Measurements from ENCODE around the gene ZNF695.
"Not testable (repeated sequence)": the region's sequence is repeated elsewhere in the genome, so short reads cannot be mapped to it uniquely, and the experiment has no call there.

ZNF695 gene

GRCh38 chr1:247007511-247008405 is at the start of gene ZNF695:
Gene ZNF695 (minus strand): TSS chr1:247008057. CDS start chr1:247007908, 149 bp downstream.
- in situ Hi-C loops (cut with HindIII; ENCODE audit: low sequenced_read_pairs), result no loop called here

DNA sequence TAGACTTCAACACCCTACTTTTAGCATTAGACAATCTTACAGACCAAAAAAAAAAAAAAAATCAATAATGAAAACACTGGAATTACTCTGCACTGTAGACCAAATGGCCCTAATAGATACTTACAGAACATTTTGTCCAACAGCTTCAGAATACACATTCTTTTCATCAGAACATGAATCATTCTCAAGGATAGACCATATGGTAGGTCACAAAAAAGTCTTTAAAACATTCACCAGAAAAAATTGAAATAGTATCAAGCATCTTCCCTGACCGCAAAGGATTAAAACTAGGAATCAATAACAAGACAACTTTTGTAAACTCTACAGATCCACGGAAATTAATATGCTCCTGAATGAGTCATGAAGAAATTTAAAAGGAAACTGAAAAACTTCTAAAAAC is 48.2 kb upstream of the ZNF695 start:
- in situ Hi-C loops (cut with HindIII; ENCODE audit: low sequenced_read_pairs), result no loop called here

GRCh38 chr1:247054992-247055415 is 47.1 kb upstream of the ZNF695 start:
- in situ Hi-C loops (cut with HindIII; ENCODE audit: low sequenced_read_pairs), result loop anchor here (5.0 kb wide), 1 partner anchor 37 kb away; no protein-coding TSS in a partner anchor

- in situ Hi-C loops (cut with HindIII; ENCODE audit: low sequenced_read_pairs), result loop anchor here (10.0 kb wide), 1 partner anchor 97 kb away; no protein-coding TSS in a partner anchor
These were observed 39.8 kb upstream of the ZNF695 start for GRCh38 chr1:247047702-247048101.

DNA sequence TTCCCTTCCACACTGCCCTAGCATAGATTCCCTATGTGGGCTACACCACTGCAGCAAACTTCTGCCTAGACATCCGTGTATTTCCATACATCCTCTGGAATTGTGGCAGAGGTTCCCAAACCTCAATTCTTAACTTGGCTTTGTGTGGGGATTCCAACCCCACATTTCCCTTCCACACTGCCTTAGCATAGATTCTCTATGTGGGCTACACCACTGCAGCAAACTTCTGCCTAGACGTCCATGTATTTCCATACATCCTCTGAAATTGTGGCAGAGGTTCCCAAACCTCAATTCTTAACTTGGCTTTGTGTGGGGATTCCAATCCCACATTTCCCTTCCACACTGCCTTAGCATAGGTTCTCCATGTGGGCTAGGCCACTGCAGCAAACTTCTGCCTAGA is 39.4 kb upstream of the ZNF695 start:
- in situ Hi-C loops (cut with HindIII; ENCODE audit: low sequenced_read_pairs), result loop anchor here (10.0 kb wide), 1 partner anchor 98 kb away; no protein-coding TSS in a partner anchor

DNA sequence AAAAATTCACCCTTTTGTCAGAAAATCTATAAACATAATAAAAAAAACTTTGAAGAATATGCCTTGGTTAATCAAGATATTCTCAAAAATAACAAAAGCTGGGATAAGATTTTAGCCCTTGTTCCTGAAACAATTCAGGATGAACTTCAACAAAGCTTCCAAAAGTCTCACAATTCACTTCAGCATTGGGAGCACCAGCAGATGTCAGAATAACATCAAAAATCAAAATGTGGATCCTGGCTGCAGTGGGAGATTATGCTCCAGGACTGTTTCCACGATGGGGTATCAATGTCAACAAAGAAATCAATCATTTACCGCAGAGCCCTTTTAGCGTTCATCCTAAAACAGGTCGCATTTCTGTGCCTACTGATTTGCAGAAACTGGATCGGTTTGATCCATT is 35.5 kb upstream of the ZNF695 start:
- in situ Hi-C loops (cut with HindIII; ENCODE audit: low sequenced_read_pairs), result loop anchor here (10.0 kb wide), 1 partner anchor 101 kb away; no protein-coding TSS in a partner anchor

- in situ Hi-C loops (cut with HindIII; ENCODE audit: low sequenced_read_pairs), result no loop called here
These were observed 29.9 kb upstream of the ZNF695 start for GRCh38 chr1:247037511-247038320.

GRCh38 chr1:247032306-247032705 is 24.4 kb upstream of the ZNF695 start:
- in situ Hi-C loops (cut with HindIII; ENCODE audit: low sequenced_read_pairs), result not testable (repeated sequence)

GRCh38 chr1:247024658-247025057 is 16.8 kb upstream of the ZNF695 start:
- in situ Hi-C loops (cut with HindIII; ENCODE audit: low sequenced_read_pairs), result not testable (repeated sequence)

- in situ Hi-C loops (cut with HindIII; ENCODE audit: low sequenced_read_pairs), result no loop called here
These were observed 5.5 kb upstream of the ZNF695 start for GRCh38 chr1:247013391-247013790.

- in situ Hi-C loops (cut with HindIII; ENCODE audit: low sequenced_read_pairs), result no loop called here
These were observed 546 bp upstream of the ZNF695 start for GRCh38 chr1:247008406-247008799.

GRCh38 chr1:247004081-247004480 is 3.8 kb downstream of the ZNF695 start:
- in situ Hi-C loops (cut with HindIII; ENCODE audit: low sequenced_read_pairs), result not testable (repeated sequence)

DNA sequence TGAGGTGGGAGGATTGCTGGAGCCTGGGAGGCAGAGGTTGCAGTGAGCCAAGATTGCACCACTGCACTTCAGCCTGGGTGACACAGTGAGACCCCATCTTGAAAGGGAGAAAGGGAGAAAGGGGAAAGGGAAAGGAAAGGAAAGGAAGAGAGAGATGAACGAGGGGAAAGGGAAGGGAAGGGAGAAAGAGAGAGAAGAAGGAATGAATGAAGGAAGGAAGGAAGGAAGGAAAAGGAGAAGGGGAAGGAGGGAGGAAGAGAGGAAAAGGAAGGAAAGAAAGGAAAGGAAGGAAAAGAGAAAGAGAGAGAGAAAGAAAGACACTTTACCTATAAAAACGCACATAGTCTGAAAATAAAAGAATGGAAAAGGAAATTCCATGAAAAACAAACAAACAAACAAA is 18.0 kb downstream of the ZNF695 start:
- in situ Hi-C loops (cut with HindIII; ENCODE audit: low sequenced_read_pairs), result loop anchor here (10.0 kb wide), 1 partner anchor 155 kb away; no protein-coding TSS in a partner anchor

- in situ Hi-C loops (cut with HindIII; ENCODE audit: low sequenced_read_pairs), result loop anchor here (10.0 kb wide), 1 partner anchor 156 kb away; no protein-coding TSS in a partner anchor
These were observed 19.5 kb downstream of the ZNF695 start for GRCh38 chr1:246988316-246988715.

GRCh38 chr1:246987083-246987690 is 20.7 kb downstream of the ZNF695 start:
- in situ Hi-C loops (cut with HindIII; ENCODE audit: low sequenced_read_pairs), result loop anchor here (10.0 kb wide), 1 partner anchor 158 kb away; no protein-coding TSS in a partner anchor

- in situ Hi-C loops (cut with HindIII; ENCODE audit: low sequenced_read_pairs), result no loop called here
These were observed 29.1 kb downstream of the ZNF695 start for GRCh38 chr1:246978785-246979184.

- in situ Hi-C loops (cut with HindIII; ENCODE audit: low sequenced_read_pairs), result no loop called here
These were observed 29.6 kb downstream of the ZNF695 start for GRCh38 chr1:246978281-246978680.

DNA sequence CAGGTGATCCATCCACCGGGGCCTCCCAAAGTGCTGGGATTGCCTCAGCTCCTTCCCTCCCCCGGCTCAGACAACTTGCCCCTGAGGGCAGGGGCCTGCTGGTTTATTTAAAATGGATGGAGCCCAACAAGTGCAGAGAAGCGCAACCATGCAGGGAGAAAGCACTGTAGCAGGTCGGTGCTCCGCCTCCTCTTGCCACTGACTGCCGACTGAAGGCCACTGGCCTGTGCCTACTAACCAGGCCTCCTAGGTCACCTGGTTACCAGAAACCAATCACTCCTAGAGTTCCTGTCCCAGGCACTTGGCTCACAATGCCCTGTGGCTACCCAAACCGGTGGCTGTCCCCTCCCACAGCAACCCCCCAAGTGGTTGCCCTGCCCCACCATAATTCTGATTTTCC is 35.9 kb downstream of the ZNF695 start:
- in situ Hi-C loops (cut with HindIII; ENCODE audit: low sequenced_read_pairs), result no loop called here

- in situ Hi-C loops (cut with HindIII; ENCODE audit: low sequenced_read_pairs), result no loop called here
These were observed 36.7 kb downstream of the ZNF695 start for GRCh38 chr1:246971090-246971721.

DNA sequence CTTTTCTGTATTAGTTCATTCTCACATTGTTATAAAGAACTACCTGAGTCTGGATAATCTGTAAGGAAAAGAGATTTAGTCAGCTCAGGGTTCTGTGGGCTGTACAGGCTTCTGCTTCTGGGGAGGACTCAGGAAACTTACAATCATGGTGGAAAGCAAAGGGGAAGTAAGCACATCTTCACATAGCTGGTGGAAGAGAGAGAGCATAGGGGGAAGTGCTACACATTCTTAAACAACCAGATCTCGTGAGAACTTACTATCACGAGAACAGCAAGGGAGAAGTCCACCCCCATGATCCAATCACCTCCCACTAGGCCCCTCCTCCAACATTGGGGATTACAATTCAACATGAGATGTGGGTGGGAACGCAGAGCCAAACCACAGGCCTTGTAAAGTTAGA is 38.2 kb downstream of the ZNF695 start:
- in situ Hi-C loops (cut with HindIII; ENCODE audit: low sequenced_read_pairs), result no loop called here

Measured in endothelial cell of hepatic sinusoid (primary cell).